Right renal cortex interstitium (tissue), 3 donors: ENCODE measurements around the gene REEP1. TPM values are rescaled to one million over a fixed set of nuclear protein-coding genes. Genes with fewer than 3 reads are reported as not detected.

ENCODE experiments used
- DNase-seq, 3 donors: peaks; one replicate each; pipeline ENCODE4 v3.0.0-alpha.2; 2013; ENCODE audit warnings: low read depth in 3 of 3, low spot score in 2 of 3
- polyA plus RNA-seq, 3 donors: library from polyadenylated mRNA; unstranded; fragments of 120-200 nt; gene quantifications; one replicate each; pipeline ENCODE4 v1.2.1, GENCODE V29; 2013; ENCODE audit not compliant: insufficient read length in 3 of 3

REEP1 gene
- polyA plus RNA-seq, 3 donors = 3.0 to 3.3 (median 3.0) TPM

DNA sequence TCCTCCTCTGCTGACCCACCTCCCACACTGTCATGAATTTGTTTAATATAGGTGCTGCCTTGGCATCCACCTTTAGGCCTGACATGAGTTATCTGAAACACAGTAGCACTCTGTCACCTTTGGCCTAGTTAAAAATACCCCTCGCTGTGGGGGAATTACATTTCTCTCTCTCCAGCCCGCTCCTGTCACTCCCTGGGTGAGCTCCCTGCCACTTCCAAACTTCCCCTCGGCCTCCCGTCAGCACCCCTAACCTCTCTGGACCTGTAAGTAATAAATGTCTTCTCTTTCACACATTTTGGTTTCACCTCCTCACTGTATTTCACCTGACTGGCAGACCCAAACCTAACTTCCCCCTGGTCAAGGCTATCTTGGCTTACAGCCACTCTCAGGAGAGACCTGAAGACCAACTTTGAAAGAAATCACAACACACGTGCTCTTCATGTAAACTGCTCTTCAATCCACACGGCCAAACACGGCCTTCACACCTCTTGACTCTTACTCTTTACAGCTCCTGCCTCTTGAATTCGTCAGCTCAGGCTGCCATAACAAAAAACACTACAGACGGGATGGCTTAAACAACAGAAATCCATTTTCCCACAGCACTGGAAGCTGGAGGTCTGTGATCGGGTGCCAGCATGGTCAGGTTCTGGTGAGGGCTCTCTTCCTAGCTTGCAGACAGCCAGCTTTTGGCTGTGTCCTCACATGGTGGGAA lies 28.3 kb downstream of the REEP1 start:
- no peak for DNase-seq

DNA sequence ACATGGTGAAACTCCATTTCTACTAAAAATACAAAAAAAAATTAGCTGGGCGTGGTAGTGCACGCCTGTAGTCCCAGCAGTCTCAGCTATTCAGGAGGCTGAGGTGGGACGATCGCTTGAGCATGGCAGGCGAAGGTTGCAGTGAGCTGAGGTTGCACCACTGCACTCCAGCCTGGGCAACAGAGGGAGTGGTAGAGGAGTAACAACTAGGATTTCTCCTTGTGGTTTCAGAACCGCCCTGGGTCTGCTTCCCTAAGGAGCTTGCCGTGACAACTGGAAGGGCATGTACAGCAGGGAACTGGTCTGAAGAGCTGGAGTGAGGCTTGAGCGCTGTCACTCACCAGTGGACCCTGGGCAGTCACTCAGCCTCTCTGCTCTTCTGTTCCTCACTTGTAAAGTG lies 29.1 kb downstream of the REEP1 start:
- DNase-seq = no peak

DNA sequence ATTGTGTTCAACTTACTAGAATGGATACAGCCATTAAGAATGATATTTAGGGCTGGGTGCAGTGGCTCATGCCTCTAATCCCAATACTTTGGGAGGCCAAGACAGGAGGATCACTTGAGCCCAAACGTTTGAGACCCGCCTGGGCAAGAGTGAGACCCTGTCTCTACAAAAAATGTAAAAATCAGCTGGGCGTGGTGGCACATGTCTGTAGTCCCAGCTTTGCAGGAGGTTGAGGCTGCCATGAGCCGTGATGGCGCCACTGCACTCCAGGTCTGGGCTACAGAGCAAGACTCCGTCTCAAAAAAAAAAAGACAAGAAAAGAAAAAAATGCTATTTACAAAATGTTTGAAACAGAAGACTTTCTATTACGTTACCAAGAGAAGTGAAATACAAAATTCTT lies 30.0 kb downstream of the REEP1 start:
- no peak for DNase-seq

DNA sequence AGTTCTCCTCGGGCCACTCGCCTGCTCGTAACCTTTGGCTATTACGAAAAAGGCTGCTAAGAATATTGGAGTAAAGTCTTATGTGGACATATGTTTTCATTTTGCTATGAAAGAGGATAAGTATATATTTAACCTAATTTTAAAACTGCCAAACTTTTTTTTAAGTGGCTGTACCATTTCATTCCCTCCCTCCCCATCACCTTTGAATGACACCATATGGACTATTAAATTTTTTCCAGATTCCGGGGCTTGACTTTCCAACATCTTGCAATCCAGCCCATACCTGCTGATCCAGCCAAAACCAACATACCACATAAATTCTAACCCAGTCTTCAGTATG lies 31.5 kb downstream of the REEP1 start:
- DNase-seq = no peak

DNA sequence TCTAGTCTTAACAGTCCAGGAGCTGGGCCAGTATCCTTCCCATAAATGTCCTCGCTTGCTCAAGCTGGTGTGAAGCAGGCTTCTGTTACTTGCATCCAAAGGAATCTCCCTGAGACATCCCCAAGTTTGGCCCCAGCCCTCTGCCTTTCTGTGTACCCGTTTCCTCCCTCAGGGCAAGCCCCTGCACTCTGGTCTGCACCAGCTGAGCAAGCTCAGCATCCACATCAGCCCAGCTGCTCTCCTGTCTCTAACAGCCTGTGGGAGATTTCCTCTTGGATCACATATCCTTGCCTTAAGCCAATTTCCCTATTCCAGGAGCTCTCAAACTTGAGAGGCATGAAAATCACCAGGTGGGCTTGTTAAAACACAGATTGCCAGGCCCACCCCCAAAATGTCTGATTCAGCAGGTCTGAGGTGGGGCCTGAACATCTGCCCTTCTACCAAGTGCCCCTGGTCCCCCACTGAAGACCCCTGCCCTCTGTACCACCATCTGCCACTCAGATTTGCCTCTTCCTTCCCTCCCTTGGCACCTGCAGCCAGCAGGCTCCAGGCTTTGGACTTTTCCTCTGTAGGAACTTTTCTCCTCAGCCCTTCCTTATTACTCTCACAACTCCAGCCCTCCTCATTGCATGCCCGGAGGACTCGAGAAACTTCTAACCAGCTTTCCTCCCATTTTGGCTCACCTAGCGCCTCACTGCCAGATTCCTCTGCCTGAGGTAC lies 32.1 kb downstream of the REEP1 start:
- no peak for DNase-seq

DNA sequence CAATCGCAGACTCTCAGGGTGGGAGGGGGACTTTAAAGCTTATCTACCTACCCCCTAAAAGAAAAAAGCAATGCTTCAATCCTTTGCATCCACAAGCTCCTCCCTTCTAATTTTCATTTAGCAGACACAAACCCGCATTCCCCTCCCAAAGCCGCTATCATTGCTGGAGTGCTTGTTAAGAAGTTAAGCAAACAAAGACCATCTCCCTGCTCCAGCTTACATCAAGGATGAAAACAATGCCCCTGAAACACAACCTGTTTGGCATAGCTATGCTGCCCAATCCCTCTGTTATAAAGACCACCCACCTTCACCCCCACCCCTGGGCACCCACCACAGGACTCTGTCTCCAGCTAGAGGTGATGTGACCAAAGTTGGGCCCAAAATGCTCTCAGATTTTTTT lies 33.0 kb downstream of the REEP1 start:
- no peak for DNase-seq

DNA sequence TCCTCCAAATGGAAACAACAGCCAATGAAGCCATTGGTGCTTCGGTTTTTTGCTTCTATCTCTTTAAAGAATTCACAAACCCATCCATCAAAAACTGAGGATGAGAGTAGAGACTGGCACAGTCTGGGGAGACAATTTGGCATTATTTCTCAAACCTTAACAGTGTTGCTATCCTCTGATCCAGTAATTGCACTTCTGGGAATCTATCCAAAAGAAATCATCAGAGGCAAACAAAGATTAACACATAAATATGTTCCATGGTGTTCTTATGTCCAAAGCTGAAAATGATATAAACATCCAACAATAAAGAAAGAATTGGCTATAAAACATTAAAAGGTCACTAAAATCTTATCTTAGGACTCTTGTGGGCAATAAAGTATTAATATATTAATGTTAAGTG lies 35.1 kb downstream of the REEP1 start:
- DNase-seq = no peak

DNA sequence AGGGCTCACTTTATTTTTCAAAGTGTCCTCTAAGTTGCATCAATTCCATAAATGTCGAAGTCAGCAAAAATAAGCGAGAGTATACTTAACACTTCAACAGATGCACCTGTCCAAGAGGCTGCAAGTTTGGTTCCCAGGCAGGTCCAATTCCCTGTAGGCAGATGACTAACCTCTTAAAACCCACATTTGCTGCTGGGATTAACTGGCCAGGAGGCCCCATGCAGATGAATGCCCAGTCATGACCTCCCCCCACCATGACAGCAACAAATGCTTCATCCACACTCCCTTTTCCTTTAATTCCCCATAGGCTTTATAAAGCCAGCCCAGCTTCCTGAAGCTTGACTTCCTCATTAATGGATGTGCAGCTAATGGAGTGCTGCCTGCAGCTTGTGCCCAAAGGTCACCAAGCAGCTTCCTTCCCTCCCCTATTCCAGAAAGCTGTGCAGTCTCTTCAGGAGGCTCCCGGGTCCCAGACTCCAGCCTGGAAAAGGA lies 35.7 kb downstream of the REEP1 start:
- DNase-seq = no peak

DNA sequence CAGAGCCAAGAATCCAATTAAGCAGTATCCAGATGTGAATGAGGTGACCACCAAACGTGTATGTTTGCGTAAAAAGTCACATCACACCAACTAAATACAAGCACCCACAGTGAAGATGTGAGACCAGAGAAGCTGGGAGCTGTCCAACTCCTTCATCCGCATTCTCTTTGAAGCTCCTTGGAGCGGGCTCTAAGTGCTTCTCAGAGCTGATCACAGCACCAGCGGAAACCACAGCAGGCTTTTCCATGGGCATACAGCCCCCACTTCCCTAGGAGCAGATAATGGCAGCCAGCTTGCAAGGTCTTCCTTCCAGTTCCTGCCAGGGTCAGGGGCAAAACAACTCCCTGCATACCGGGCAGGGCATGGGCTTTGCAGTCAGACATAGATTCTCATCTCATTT lies 36.4 kb downstream of the REEP1 start:
- DNase-seq = no peak

DNA sequence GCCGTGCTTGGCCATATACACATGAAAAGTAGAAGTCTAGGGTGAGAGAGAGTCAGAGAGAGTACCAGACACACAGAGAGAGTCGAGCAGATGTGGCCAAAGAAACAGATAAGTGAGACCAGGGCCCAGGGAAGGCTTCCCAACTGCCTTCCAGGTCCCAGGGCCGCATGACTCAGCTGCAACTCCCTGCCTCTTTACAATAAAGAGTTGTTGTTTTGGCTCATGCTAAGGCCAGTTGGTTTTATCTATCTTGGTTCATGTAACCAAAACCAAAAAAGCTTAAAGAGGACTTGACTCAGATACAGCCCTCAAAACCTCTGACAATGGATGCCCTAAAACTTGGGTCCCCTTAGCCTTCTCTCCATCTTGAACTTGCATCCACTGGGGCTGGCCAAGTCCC lies 36.9 kb downstream of the REEP1 start:
- DNase-seq = no peak

DNA sequence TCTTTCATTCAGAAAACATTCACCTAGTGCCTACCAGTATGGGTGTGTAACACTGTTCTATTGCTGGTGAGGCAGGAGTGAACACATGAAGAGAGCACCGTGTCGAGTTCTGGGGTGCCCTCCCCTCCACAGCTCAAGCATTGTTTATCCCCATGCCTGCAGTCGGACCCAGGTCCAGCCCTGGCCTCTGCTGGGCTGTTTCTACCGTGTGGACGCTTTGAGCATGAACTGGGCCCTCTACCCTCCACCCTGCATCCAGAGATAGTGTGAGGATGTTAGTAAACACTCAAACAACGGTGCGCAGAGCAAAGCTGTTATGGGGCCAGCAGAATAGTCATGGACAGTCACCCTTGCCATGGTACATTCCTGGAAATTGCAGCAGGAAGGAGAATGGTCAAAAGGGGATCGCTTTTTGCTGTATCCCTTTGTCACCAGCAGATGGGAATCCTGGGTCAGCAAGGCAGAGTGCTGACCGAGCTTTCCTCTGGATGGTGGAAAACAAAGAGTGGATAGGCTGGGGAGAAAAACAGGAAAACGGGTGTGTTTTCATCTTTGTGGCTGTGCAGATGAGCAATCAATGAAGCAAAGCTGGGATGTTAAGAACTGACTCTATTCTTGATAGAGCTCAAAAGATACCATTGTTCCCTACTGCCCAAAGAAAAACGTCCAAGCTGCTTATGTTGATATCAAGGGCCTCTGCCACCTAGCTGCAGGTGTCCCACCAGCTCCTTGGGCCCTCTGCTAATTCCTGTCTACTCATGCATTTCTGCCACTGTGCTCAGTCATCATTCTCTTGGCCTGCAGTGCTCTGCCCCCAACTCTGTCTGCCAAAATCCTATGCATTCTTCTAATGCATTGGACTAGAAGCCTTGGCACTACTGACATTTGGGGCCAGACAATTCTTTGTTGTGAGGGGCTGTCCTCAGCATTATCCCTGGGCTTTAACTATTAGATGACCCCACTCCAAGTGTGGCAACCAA lies 38.7 kb downstream of the REEP1 start:
- no peak for DNase-seq

DNA sequence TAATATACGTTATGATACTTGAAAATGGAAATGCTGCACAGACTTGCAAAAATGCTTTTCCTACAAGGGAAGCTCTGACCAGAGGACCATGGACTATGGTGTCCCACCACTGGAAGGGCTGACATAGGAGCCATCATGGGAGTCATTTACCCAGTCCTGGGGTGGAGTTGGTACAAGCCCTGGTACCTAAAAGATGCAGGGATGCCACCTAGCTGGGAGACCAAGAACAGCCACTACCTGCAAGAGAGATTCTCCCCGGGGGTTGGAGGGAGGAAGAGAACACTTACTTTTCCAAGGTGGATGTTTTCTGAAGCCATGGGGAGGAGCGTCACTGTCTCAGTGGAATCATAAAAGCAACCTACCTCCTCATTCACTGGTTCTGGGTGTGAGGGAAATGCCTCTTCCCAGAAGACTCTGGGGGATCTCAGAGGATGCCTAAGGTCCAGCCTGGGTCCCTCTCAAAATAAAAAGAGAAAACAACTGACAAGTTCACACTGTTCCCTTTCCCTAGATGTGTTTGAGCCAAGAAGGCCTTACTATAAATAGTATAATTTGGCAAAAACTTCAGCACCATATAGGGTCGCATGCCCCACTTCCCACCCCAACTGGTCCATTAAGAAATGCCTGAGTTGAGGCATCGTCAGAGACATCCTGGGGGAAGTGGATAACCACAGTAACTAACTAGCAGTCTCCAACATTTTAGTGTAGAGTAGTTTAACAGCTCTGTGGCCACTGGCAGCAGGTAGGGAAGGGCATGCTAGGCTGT lies 39.9 kb downstream of the REEP1 start:
- DNase-seq = no peak

DNA sequence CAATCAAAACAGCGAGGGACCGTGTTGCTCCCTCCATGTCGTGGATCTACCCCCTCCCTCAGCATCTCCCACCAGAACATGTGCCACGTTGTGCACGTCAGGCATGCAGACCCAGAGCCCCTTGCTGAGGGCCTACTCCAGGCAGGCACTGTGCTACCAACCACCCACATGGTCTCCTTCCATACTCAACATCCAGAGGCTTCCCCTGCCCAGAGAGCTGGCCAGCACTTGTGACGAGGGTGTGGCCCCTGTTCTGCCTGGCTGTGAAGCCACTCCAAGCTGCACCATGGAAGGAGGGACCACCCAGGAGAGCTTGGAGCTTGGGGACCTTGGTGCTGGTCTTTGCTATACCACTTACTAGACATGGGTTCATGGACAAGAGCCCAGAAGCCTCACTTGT lies 40.5 kb downstream of the REEP1 start:
- DNase-seq = no peak

DNA sequence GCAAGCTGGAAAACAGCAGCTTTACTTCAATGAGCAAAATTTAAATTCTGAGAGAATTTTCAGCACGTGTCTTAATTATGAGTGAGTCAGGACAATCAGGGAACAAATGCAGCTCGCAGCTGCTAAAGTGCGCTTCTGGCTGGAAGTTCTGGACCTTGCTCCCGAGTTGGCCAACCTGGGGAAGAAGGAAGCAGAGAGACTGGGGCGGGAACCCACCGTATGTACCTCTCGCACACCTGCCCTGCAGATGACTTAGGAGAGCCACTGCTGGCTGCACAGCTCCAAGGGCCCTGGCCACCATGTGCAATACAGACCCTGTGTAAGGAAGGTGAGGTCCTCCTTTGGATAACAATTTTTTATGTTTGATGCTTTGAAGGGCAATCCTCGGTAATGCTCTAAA lies 42.4 kb downstream of the REEP1 start:
- DNase-seq = no peak

DNA sequence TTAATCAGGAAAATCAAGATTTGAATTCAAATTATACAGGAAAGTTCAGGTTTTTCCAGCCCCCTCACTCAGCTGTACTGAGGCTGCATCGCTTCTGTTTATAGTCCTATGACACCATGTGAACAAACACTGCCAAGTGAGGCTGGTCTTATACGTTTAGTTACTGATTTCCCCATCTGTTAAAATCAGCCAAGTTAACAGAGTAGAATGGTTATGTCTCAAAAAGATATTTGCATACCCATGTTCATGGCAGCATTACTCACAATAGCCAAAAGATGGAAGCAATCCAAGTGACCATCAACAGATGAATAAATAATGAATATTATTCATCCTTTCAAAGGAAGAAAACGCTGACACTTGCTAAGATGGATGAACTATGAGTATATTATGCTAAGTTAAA lies 43.8 kb downstream of the REEP1 start:
- DNase-seq = no peak

DNA sequence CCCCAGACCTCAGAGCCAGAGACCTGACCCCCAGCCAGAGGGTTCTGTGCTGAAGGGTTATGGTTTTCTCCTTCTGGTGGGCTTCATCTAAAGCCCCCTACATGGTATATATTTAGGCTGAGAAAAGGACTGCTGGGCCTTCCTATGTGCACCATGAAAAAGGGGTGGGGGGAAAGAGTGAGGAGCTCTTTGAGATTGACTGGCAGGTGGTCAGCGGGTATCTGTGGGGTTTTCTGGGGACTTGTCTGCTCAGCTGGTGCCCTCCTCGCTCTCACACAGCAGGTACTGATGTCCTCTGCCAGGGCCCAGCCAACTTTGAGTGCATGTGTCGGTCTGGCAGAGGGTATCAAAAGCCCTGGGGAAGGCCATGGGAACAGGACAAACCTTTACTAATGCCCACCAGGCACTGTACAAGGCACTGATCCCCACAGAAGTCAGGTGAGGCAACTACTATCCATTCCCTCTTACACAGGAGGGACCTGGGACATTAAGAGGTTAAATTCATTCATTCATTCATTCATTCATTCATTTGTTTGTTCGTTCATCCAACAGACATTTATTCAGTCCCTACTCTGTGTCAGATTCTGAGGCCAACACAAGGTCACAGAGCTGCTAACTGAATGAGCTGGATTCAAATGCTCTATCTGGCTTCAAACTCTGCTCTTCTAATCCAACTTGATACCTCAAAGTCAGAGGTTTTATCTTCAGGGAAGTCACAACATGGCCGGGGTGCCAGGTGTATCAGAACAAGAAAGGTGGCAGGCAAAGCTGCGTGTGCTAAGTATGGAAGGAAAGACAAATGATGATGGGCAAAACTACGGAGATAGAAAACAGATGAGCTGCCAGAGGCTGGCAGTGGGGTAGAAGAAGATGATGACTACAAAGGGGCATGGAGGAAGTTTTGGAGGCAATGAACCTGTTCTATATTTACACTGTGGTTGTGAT lies 44.6 kb downstream of the REEP1 start:
- DNase-seq = no peak

DNA sequence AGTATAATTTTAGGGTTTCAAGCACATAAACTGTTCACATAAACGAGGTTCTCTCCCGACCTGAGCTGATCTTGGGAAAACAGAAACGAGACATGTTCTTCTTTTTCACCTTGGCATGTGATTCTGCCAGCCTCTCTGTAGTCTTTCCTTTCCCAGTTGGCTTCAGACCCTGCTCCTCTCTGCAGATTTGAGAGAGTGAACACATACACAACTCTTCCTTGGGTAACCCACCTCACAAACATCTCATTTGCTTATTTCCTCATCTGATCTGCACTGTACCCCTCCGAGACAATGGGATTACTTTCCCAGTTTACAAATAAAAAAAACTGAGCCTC lies 46.1 kb downstream of the REEP1 start:
- DNase-seq = no peak

DNA sequence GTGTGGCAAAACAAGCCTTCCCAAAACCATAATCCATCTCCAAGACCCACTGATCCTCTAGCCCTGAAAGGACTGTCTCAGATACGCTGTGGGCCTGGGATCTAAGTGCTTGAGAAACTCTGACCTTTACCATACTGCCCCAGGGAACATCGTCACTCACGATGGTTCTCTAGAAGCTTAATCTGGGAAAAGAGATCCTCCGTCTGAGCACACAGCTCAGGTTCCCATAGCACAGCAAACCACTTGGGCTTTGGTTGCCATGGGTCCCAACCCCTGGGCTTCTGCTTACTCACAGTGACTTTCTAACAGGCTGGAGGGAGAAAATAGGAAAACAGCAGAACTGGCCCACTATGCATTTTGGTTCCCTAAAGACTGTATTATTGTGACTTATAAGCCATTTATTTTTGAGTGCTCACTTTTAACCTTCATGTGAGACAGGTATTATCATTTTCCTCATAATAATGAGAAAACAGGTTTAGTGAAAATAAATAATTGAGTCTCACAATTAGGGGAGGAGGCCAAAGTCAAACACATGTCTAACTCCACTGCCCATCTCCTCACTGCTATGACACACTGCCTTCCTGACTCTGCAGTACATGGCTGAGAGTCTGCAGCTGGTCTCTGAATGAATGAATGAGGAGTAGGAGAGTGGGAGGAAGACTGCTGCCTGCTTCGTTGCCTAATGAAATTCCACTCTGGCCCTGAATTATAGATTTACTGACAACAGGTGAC lies 46.7 kb downstream of the REEP1 start:
- no peak for DNase-seq

DNA sequence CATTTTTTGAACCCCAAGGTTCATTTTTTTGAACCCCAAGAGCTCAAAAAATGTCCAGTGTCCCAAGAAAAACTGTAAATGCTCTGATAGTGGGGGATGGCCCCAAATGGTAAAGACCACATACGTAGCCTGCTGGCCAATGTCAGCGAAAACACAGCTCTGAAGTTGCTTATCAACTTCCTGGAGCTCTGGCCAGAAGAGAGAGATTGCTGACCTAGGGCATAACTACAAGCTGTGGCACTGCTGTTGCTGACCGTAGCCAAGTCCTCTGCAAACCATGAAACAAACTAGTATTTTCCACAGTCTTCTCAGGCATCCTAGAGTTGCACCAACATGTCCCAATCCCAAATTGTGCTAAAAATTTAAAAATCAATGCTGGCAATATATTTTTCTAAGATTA lies 50.9 kb downstream of the REEP1 start:
- DNase-seq = no peak
